MCF 10A (cell line): ENCODE data around the gene HADHB. TPM values are rescaled to one million over a fixed set of nuclear protein-coding genes. Genes with fewer than 3 reads are reported as not detected.

Experiments used
- BruUV-seq: library from RNA; stranded (reverse); fragments of 400-500 nt; replicated peaks from 2 replicates; lab custom pipeline; 2021; lab: Mats Ljungman, UMichigan
- CTCF ChIA-PET: fragments of 300-600 bp; sonication (Branson Sonifier 250); formaldehyde crosslinking; extraction: SDS; loops from one replicate; lab custom pipeline; 2021; ENCODE audit warnings: antibody characterized with exemption, inconsistent platforms; lab: Yijun Ruan, JAX
- POLR2A ChIA-PET: fragments of 300-600, 350-650 bp; sonication (Branson Sonifier 250); formaldehyde crosslinking; extraction: SDS; loops from one replicate; lab custom pipeline; 2020; ENCODE audit warnings: antibody characterized with exemption, inconsistent platforms; lab: Yijun Ruan, JAX
- DNase-seq: peaks from one replicate; pipeline ENCODE4 v3.0.0-alpha.2; 2018; ENCODE audit not compliant: unreplicated experiment
- H3K27ac Mint-ChIP-seq: one replicate; pipeline ENCODE4 v1.8.0; 2022; ENCODE audit warnings: mild to moderate bottlenecking, low read depth, mixed read lengths; ENCODE audit not compliant: unreplicated experiment
- H3K27me3 Mint-ChIP-seq: one replicate; pipeline ENCODE4 v1.8.0; 2022; ENCODE audit warnings: mixed read lengths; ENCODE audit not compliant: insufficient read depth, unreplicated experiment
- H3K36me3 Mint-ChIP-seq: one replicate; pipeline ENCODE4 v1.8.0; 2022; ENCODE audit warnings: mild to moderate bottlenecking, moderate library complexity, mixed read lengths; ENCODE audit not compliant: insufficient read depth, unreplicated experiment
- H3K4me1 Mint-ChIP-seq: one replicate; pipeline ENCODE4 v1.8.0; 2022; ENCODE audit warnings: mixed read lengths; ENCODE audit not compliant: insufficient read depth, unreplicated experiment
- H3K4me3 Mint-ChIP-seq: one replicate; pipeline ENCODE4 v1.8.0; 2022; ENCODE audit warnings: mild to moderate bottlenecking, moderate library complexity, mixed read lengths; ENCODE audit not compliant: unreplicated experiment
- H3K9me3 Mint-ChIP-seq: one replicate; pipeline ENCODE4 v1.8.0; 2022; ENCODE audit warnings: mixed read lengths; ENCODE audit not compliant: unreplicated experiment
- intact Hi-C: fragments of 100-400 bp; cut with micrococcal nuclease; formaldehyde crosslinking; loops from 2 replicates; pipeline ENCODE4 v1.14.1; 2022
- total RNA-seq: library from RNA; stranded (reverse); gene quantifications from 2 replicates; pipeline ENCODE4 v1.2.3, GENCODE V29; 2022
- TF ChIP-seq, protein P1 (sequence below): fragments of 200-600 bp; IDR thresholded peaks from one replicate; pipeline ENCODE4 v1.8.0; 2022; ENCODE audit warnings: antibody characterized with exemption, mild to moderate bottlenecking; ENCODE audit not compliant: unreplicated experiment

Gene HADHB
- total RNA-seq, 1 experiment from 2014 or later = 143 TPM

GRCh38 chr2:26298286-26298637 is 53.5 kb downstream of the HADHB start:
- no peaks in the 10 kb centered on the region for H3K36me3 Mint-ChIP-seq
- DNase-seq = no peak
- intact Hi-C loops = no loop called here
- ChIA-PET POLR2A (interaction anchor here (0.7 to 7.9 kb wide), 5 partner anchors 9 to 280 kb away, joined by 3 to 177 read pairs (median 32); partner anchors contain the start of genes HADHA and HADHB), CTCF (no interaction called here)
- TF ChIP-seq, protein P1, sequence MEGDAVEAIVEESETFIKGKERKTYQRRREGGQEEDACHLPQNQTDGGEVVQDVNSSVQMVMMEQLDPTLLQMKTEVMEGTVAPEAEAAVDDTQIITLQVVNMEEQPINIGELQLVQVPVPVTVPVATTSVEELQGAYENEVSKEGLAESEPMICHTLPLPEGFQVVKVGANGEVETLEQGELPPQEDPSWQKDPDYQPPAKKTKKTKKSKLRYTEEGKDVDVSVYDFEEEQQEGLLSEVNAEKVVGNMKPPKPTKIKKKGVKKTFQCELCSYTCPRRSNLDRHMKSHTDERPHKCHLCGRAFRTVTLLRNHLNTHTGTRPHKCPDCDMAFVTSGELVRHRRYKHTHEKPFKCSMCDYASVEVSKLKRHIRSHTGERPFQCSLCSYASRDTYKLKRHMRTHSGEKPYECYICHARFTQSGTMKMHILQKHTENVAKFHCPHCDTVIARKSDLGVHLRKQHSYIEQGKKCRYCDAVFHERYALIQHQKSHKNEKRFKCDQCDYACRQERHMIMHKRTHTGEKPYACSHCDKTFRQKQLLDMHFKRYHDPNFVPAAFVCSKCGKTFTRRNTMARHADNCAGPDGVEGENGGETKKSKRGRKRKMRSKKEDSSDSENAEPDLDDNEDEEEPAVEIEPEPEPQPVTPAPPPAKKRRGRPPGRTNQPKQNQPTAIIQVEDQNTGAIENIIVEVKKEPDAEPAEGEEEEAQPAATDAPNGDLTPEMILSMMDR = no peak
- no peaks in the 10 kb centered on the region for H3K27me3 Mint-ChIP-seq
- H3K27ac Mint-ChIP-seq = no peak overlapping the region
- H3K9me3 Mint-ChIP-seq = no peaks in the 10 kb centered on the region
- H3K4me3 Mint-ChIP-seq = no peak overlapping the region
- no TSS peak for BruUV-seq
- H3K4me1 Mint-ChIP-seq = peaks cover 12% of the 10 kb centered on the region

- Mint-ChIP-seq H3K27me3 (no peaks in the 10 kb centered on the region), H3K27ac (no peak overlapping the region), H3K4me3 (no peak overlapping the region), H3K4me1 (peaks cover 13% of the 10 kb centered on the region), H3K36me3 (no peaks in the 10 kb centered on the region), H3K9me3 (no peaks in the 10 kb centered on the region)
- no TSS peak for BruUV-seq
- CTCF ChIA-PET = interaction anchor here (1.1 kb wide), 1 partner anchor 90 kb away, joined by 3 read pairs; no protein-coding TSS in a partner anchor
- intact Hi-C loops = no loop called here
- POLR2A ChIA-PET = interaction anchor here (0.7 to 7.9 kb wide), 14 partner anchors 8 to 281 kb away, joined by 3 to 177 read pairs (median 8); partner anchors contain the start of genes ADGRF3, HADHA and HADHB
- TF ChIP-seq, protein P1 = no peak
- peak; percentile 24 for DNase-seq
Observed at GRCh38 chr2:26298638-26299393, 54.1 kb downstream of the HADHB start.

- H3K27ac Mint-ChIP-seq = no peak overlapping the region
- no TSS peak for BruUV-seq
- no peaks in the 10 kb centered on the region for H3K27me3 Mint-ChIP-seq
- ChIA-PET POLR2A (interaction anchor here (0.6 to 7.9 kb wide), 22 partner anchors 9 to 308 kb away, joined by 3 to 177 read pairs (median 4); partner anchors contain the start of genes ADGRF3, HADHA, HADHB and RAB10), CTCF (interaction anchor here (0.7 to 1.3 kb wide), 4 partner anchors 31 to 338 kb away, joined by 3 to 6 read pairs (median 4); no protein-coding TSS in a partner anchor)
- no peaks in the 10 kb centered on the region for H3K9me3 Mint-ChIP-seq
- H3K4me1 Mint-ChIP-seq = peaks cover 13% of the 10 kb centered on the region
- TF ChIP-seq, protein P1 = no peak
- intact Hi-C loops = loop anchor here (2.0 kb wide), 1 partner anchor 53 kb away; no protein-coding TSS in a partner anchor
- DNase-seq = peak; percentile 52
- no peak overlapping the region for H3K4me3 Mint-ChIP-seq
- no peaks in the 10 kb centered on the region for H3K36me3 Mint-ChIP-seq
Observed at GRCh38 chr2:26299471-26300101, 54.8 kb downstream of the HADHB start.
